GM19193 (cell line): Measurements from ENCODE around the gene LRRC8D.

Experiments used
- POLR2A ChIP-seq: IDR thresholded peaks from 4 replicates; pipeline ENCODE4 v1.6.1; 2011; ENCODE audit not compliant: insufficient read depth, insufficient read length; ENCODE audit errors: extremely low read depth

LRRC8D gene

DNA sequence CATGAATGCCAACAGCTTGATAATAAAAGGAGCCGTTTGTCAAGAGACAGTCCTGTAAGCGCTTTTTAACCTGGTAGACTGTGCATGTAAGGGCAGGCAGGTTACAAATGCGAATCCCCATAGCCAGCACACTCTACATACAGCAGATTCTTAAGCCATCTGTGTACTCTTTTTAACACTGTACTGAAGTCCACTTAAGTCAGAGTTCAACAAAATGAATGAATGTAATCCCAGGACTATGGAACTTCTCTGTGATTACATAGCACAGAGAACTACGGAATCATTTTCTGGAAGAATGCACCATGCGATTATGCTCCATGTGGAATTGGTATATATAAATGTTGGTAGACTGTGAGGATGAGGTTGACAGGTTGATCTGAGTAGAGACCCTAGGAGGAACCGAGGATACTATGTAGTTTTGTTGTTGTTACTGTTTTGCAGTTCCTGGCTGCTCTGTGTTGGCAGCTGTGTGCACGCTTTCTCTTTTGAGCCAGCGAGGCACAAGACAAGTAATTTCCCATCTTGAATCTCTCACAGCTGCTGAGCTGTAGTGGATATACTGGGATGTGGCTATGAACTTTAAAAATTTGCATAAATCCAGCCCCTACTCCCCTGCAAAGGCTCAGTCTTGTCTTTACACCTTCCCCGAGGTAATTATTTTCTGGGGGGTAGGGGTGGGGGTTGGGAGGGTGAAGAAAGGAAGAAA lies 21.9 kb downstream of the LRRC8D start:
- TF ChIP-seq POLR2A: no peak

DNA sequence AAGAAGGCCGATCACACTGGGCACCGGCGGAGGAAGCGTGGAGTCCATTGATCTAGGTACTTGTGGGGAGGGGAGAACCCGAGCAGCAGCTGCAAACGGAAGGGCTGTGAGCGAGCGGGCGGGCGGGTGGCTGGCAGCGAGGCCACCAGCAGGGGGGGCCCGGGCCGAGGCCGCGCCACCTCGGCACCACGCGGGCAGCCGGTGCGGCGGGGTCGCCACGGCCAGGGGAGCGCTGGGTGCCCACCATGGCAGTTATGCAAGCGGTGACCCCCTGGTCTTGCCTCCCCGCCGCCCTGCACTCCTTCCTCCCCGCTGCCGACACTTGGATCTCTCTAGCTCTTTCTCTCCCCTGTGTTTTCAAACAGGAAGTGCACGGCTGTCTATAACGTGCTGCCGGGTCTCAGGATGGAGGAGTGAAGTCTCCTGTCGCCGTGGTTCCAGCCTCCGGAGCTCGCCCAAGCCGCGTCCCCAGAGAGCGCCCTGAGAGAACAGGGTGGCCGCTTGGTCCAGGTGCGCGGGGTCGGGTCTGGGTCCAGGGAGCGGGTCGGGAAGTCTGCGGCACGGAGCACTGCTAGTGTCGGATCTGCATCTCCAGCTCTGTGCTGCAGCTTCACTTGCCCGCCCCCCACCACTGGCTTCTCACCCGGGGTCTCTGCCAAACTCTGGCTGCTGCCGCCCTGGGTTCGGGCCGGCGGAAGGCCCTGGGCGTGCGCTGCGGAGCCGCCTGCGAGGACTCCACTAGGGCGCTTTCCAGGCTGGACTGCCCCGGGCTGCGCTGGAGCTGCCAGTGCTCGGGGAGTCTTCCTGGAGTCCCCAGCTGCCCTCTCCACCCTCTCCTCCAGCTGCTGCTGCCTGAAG lies 22.7 kb downstream of the LRRC8D start:
- TF ChIP-seq POLR2A: peak; percentile 60

DNA sequence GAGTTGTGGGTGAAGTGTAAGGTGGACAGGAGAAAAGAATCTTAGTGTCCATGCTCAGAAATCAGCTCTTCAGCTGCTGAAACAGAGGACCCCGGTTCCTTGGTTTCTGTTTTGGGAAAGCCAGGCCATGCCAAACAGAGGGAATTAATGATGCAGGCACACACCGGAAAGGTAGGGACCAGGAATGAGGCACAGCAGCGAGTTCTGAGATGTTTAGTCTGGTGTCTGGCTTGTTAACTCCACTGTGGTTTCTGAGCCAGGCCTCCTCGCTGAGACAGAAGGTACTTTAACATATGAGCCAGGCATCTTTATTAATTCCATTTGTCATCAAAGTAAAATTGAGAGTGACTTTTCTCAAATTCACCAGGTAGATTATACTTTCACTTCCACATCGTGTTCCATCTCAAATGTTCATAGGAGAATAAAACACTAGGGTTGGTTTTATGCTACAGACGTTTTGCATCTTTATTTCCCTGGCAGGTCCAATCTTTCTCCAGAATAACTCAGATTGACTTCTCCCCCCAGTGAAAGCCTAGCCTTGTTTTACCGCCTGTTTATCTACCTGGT lies 23.5 kb downstream of the LRRC8D start:
- TF ChIP-seq POLR2A: no peak

DNA sequence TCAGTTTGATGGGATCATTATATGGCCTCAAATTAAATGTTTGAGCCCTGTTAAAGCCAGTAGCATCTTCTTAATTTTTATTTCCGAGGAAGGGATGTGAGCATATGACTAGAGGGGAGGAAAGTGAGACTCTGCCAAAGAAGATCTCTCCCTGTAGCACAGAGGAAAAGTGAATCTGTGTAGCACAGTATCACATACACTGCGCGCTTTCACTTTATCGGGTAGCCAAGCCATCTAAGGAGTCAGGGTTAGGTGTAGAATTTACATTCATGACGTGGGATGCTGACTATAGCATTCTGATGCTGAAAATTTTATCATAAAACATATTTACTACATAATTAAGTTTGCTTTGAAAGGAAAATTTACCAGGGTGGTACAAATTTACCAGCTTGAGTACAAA lies 24.0 kb downstream of the LRRC8D start:
- TF ChIP-seq POLR2A: no peak

DNA sequence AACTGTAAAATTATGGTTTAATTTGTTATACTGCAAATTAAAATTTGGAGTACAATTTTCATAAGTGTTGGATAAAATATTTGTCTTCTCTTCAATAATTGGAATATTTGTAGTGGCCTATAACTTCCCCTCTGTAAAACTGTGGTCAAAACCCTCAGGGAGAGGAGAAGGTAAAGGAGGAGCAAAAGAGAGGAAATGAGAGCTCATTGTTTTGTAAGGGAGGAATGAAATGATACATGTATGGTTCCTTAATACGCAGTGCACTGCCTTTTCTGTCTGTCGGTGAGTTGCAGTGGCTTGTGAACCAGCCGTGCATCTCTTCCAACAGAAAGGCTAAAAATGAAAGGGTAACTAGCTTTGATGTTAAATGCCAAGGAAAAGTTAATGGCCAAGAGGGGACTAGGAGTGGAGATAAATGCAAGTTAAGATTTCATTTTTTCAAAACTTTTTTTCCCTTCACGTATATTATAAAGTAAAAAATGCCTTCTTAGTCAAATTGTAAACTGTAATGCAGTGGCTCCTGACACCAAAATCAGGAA lies 26.4 kb downstream of the LRRC8D start:
- TF ChIP-seq POLR2A: no peak

DNA sequence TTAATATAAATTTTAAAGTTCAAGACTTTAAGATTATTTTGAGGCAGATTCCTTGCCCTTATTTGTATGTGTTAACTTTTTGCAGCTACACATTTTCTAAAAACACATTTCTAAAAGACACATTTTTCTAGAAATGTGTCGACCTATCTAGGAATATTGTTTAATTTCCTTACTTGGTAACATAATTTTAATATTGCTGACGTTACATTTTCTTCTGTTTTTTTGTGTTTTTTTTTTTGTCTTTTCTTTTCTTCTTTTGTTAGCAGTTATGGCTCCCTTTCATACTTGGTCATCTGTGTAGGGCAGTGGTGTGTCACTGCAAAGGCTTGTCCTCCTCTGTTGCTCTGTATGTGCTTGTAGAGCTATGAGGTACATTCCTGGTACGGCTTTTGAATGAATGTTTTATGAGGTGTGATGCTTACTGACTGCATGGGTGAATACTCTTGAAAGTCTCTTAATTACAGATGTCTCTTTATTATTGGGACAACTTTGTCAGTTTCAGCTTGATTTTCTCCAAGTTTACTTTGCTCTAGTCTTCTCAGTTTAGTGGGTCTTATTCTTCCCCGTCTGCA lies 30.1 kb downstream of the LRRC8D start:
- no peak for TF ChIP-seq POLR2A

DNA sequence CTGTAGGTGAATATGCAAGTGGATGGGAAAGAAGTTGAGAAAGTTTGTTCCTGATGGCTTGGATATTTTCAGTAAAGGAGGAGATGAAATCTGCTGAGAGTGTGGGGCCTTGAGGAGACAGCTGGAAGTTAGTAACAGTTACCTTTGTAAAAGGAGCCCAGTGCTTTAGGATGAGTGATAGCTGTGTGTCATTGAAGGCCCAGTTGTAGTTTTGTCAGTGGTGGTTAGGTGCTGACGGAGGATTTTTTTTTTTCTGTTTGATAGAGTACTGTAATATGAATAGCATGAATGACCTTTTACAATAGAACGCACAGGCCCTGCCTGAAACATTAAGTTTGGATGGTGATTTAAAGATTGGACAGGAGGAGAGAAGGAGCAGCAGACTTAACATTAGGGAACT lies 33.3 kb downstream of the LRRC8D start:
- no peak for TF ChIP-seq POLR2A

DNA sequence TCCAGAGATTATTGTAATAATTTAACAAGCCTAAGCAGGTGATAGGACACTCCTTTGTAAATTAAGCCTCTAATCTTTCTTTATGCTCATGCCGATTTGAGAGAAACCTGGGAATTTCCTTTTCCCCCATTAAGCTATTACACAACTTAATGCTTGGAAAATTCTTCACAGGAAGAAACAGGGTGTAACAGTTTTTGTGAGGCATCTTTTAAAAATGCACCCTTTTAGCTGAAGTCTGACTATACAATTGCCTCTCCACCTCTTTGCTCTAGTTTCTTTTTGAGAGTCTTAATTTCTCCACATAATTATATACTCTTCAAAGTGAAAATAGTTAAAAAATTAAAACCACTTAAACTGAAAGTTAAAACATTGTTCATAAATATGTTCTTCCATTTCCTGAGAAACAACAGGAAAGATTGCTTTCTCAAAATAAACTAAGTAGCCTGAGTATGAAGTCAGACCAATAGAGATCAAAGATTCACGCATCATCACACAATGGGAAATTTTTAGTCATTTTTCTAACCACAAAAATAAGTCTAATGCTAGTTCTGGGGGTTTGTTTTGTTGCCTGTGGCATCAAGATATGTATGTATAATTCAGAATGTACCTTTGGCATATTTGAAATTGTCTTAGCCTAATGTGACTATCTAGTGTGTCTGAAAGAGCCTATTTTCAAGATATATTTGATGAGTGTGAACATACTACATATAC lies 34.7 kb downstream of the LRRC8D start:
- TF ChIP-seq POLR2A: no peak

DNA sequence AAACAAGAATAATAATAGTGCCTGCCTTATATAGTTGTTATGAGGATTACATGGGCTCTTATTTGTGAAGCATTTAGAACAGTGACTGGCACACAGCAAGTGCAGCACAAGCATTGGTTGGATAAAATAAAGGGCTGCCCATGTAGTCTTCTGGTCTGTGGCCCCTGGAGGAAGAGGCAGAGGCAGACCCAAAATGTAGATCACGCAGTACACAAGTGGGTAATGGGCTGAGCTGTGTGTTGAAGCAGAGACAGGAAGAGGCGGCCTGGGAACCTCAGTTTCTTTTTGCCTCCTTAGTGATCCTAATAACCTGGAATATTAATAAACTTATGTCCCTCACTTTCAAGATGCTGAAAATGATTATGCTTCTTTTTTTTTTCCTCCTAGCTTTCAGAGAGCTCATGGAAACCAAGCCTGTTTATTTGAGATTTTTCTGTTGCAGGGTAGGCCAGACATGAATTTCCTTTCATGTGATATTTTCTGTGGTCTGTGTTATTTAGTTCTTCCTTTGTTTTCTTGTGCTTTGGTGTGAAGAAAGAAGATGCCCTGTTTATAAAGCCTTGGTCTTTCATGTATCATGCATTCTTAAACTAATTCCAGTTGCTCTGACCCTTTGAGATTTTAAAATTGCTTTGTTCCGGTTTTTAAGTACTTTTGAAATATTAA lies 42.5 kb downstream of the LRRC8D start:
- TF ChIP-seq POLR2A: no peak

DNA sequence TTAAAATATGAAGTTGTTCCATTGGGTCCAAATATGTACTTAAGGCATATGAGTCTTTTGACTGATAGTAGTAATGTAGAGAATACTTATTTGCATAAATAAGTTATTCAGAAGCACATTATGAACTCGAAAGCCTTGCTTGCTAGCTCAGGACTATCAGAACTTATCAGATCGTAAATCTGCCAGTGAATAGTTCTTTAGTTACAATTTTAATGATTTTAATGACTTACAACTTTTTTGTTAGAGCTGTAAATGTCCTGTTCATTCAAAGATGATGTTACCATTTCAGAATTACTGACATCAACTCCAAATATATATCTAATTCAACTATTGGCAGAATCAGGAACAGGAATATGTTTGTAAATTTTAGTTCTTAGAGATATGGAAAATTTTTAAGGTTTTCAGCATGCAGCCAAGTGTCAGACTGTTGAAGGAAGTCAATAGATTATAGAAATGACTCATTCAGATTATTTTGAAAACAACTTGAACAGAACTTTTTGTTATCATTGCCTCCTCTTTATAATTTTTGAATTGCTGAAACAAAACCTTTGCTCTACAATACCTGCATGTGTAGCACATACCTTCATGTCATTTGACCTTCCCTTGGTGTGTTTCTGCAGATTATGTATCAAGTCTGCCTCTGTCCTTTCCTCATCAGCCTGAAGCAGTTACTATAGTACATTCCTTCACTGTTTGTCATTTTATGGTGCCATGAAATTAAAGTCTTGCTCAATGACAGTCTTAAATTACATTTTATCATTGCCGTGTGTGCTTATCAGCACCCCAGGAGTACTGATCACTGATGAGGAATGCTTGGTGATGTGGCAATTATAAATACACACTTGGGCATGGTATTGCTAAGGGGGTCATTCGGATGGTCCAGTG lies 44.9 kb downstream of the LRRC8D start:
- TF ChIP-seq POLR2A: no peak

DNA sequence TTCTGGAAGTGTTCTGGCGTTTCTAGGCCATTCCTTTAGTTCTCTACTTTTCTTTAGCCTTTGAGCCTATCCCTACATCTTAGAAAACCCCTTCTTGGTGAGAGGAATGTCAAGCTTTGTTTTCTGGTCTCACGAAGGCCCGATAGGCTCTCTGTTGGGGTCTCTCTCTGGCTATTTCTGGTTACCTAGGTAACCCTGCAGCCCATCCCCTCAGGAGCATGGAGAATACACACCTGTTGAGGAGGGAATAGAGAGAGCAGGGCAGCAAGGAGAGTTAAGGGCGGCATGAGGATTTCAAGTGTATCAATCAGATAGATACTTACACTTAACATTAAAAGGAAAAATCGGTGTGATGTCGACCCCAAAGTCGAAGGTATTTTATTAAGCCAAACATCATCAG lies 45.7 kb downstream of the LRRC8D start:
- TF ChIP-seq POLR2A: no peak

DNA sequence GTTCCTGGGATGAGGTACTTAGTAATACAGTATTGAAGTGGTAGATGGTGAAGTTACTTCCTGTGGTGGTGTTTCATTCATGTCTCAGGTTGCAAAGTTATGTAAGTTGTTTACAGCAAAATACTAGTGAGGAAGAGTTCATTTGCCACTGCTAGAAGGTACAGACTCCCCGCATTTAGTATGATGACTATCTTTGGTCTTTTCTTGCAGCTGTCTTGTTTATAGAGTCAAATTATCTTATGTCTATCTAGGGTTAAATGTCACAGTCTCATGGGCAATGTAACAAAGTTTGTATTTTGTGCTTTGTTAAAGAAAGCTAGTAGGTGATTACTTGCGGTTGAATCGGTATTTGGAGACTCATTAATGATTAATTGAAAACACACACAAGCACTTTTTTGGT lies 50.2 kb downstream of the LRRC8D start:
- TF ChIP-seq POLR2A: no peak
